Measurements from ENCODE around the gene CDYL2.

Gene CDYL2

DNA sequence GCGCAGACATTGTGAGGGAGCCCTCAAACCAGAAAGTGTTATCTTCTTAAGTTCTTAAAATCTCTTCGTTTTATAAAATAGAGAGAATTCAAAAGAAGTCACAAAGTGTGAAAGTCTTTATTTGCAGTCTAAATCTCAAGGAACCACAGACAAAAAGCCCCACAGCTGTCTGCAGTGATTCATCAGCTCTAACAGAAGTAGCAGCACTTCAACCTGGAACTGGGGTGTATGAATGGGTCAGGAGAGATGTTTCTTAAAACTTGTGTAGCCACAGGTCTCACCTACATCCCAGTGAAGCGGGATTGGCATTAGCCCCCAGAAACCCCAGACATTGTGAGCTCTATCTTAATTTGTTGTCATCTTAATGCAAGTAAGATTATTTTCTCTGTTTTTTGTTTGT lies 61.1 kb downstream of the CDYL2 start:
- H2BK5ac ChIP-seq (ENCODE audit: low read length): no peak overlapping the region
- no peak overlapping the region for H3K4me2 ChIP-seq (ENCODE audit: insufficient read depth, low read length, poor library complexity, severe bottlenecking)
- no peak overlapping the region for H3K18ac ChIP-seq (ENCODE audit: low read length)
- no peaks in the 10 kb centered on the region for H3K4me1 ChIP-seq (ENCODE audit: control insufficient read depth in 2 of 2, insufficient read depth in 1 of 2, low read depth in 1 of 2, low read length in 2 of 2)
- H2BK15ac ChIP-seq (ENCODE audit: low read length): no peak overlapping the region
- no peak overlapping the region for H3K4ac ChIP-seq (ENCODE audit: low read length)
- no peak overlapping the region for H2BK120ac ChIP-seq (ENCODE audit: low read depth, low read length)
- H4K91ac ChIP-seq (ENCODE audit: low read depth, low read length, poor library complexity): no peak overlapping the region
- H3K23ac ChIP-seq (ENCODE audit: low read depth, low read length, poor library complexity): no peak overlapping the region
- H3K9ac ChIP-seq (ENCODE audit: low read depth, low read length, poor library complexity): no peak overlapping the region
- peaks cover 0 to 2% of the 10 kb centered on the region in 2 donors for H3K9me3 ChIP-seq (replicated peaks in 1 of 2; ENCODE audit: control insufficient read depth in 2 of 2, insufficient read depth in 1 of 2, low read depth in 1 of 2, low read length in 2 of 2)
- no peaks in the 10 kb centered on the region for H3K79me1 ChIP-seq (ENCODE audit: low read depth, low read length)
- H3K27ac ChIP-seq (replicated peaks; ENCODE audit: low read length): no peak overlapping the region
- no CpG with 5 or more reads among the region's 3 CpGs for WGBS, 2 donors (ENCODE audit: extremely low coverage in 2 of 2, insufficient read length in 2 of 2, insufficient replicate concordance in 1 of 2)
- no peak overlapping the region for H2AFZ ChIP-seq (ENCODE audit: low read length)
- no peaks in the 10 kb centered on the region for H3K27me3 ChIP-seq (ENCODE audit: control insufficient read depth in 3 of 3, insufficient read depth in 3 of 3, low read depth in 1 of 3, low read length in 3 of 3)
- no peaks in the 10 kb centered on the region for H3K36me3 ChIP-seq (replicated peaks in 1 of 2; ENCODE audit: control insufficient read depth in 2 of 2, insufficient read depth in 2 of 2, low read length in 2 of 2)
- H3K4me3 ChIP-seq (ENCODE audit: low read length in 2 of 2): no peak overlapping the region
- no peak for DNase-seq (ENCODE audit: low spot score)
- no peak overlapping the region for H2AK5ac ChIP-seq (ENCODE audit: low read depth, low read length)
- H3K14ac ChIP-seq (ENCODE audit: low read length): no peak overlapping the region
- no peak overlapping the region for H4K8ac ChIP-seq (ENCODE audit: low read depth, low read length)
- H2BK12ac ChIP-seq (ENCODE audit: low read length): no peak overlapping the region

DNA sequence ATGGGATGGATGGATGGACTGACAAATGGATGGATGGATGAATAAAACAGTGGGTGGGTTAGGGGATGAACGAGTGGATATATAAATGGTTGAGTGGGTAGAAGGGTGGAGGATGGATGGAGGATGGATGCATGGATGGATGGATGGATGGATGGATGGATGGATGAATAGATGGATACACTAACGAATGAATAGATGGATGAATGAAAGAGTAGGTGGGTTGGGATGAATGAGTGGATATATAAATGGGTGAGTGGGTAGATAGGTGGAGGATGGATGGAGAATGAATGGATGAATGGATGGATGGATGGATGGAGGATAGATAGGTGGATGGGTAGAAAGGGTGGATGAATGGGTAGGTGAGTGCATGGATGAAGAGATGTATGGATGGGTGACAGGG lies 62.1 kb downstream of the CDYL2 start:
- WGBS, 2 donors (ENCODE audit: extremely low coverage in 2 of 2, insufficient read length in 2 of 2, insufficient replicate concordance in 1 of 2): 100% methylated on average over 2 of the region's 2 CpGs; no CpG with 5 or more reads in 1 of the 2 donors
- H3K14ac ChIP-seq (ENCODE audit: low read length): no peak overlapping the region
- H3K18ac ChIP-seq (ENCODE audit: low read length): no peak overlapping the region
- H2AK5ac ChIP-seq (ENCODE audit: low read depth, low read length): no peak overlapping the region
- H2BK5ac ChIP-seq (ENCODE audit: low read length): no peak overlapping the region
- DNase-seq (ENCODE audit: low spot score): no peak
- no peak overlapping the region for H3K23ac ChIP-seq (ENCODE audit: low read depth, low read length, poor library complexity)
- no peak overlapping the region for H3K4ac ChIP-seq (ENCODE audit: low read length)
- H3K27ac ChIP-seq (replicated peaks; ENCODE audit: low read length): no peak overlapping the region
- H3K9ac ChIP-seq (ENCODE audit: low read depth, low read length, poor library complexity): no peak overlapping the region
- H3K36me3 ChIP-seq (replicated peaks in 1 of 2; ENCODE audit: control insufficient read depth in 2 of 2, insufficient read depth in 2 of 2, low read length in 2 of 2): no peaks in the 10 kb centered on the region
- H3K79me1 ChIP-seq (ENCODE audit: low read depth, low read length): no peaks in the 10 kb centered on the region
- H3K4me1 ChIP-seq (ENCODE audit: control insufficient read depth in 2 of 2, insufficient read depth in 1 of 2, low read depth in 1 of 2, low read length in 2 of 2): no peaks in the 10 kb centered on the region
- H2AFZ ChIP-seq (ENCODE audit: low read length): no peak overlapping the region
- H4K91ac ChIP-seq (ENCODE audit: low read depth, low read length, poor library complexity): no peak overlapping the region
- H2BK12ac ChIP-seq (ENCODE audit: low read length): no peak overlapping the region
- no peak overlapping the region for H3K4me2 ChIP-seq (ENCODE audit: insufficient read depth, low read length, poor library complexity, severe bottlenecking)
- H3K27me3 ChIP-seq (ENCODE audit: control insufficient read depth in 3 of 3, insufficient read depth in 3 of 3, low read depth in 1 of 3, low read length in 3 of 3): no peaks in the 10 kb centered on the region
- no peak overlapping the region for H4K8ac ChIP-seq (ENCODE audit: low read depth, low read length)
- no peak overlapping the region for H2BK120ac ChIP-seq (ENCODE audit: low read depth, low read length)
- peaks cover 0 to 2% of the 10 kb centered on the region in 2 donors for H3K9me3 ChIP-seq (replicated peaks in 1 of 2; ENCODE audit: control insufficient read depth in 2 of 2, insufficient read depth in 1 of 2, low read depth in 1 of 2, low read length in 2 of 2)
- H2BK15ac ChIP-seq (ENCODE audit: low read length): no peak overlapping the region
- H3K4me3 ChIP-seq (ENCODE audit: low read length in 2 of 2): no peak overlapping the region

- no peak overlapping the region for H2BK12ac ChIP-seq (ENCODE audit: low read length)
- no peak overlapping the region for H3K18ac ChIP-seq (ENCODE audit: low read length)
- WGBS, 2 donors (ENCODE audit: extremely low coverage in 2 of 2, insufficient read length in 2 of 2, insufficient replicate concordance in 1 of 2): no CpG with 5 or more reads among the region's 4 CpGs
Measured at GRCh38 chr16:80741724-80742123, 62.7 kb downstream of the CDYL2 start.

DNA sequence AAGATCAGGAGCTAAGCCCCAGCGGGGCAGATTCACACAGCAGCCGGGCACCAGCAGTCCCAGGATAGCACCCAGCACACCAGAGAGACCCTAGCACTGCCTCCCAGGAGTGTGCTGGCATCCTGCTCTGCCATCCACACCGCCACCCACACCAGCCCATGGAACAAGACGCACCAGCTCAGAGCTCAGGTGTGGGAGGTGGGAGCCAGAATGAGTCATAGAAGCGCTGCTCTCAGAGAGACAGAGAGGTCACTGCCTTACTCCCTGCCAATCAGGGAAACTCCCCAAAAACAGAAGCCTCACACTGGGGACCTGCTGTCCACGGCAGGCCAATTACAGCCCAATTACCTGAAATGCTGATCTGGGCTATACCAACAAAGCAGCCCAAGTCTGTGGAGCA lies 64.9 kb downstream of the CDYL2 start:
- Histone ChIP-seq H3K36me3 (replicated peaks in 1 of 2; ENCODE audit: control insufficient read depth in 2 of 2, insufficient read depth in 2 of 2, low read length in 2 of 2) (no peaks in the 10 kb centered on the region), H3K79me1 (ENCODE audit: low read depth, low read length) (no peaks in the 10 kb centered on the region), H3K4me3 (ENCODE audit: low read length in 2 of 2) (no peak overlapping the region), H3K23ac (ENCODE audit: low read depth, low read length, poor library complexity) (no peak overlapping the region), H2AK5ac (ENCODE audit: low read depth, low read length) (no peak overlapping the region), H2BK120ac (ENCODE audit: low read depth, low read length) (no peak overlapping the region), H3K27me3 (ENCODE audit: control insufficient read depth in 3 of 3, insufficient read depth in 3 of 3, low read depth in 1 of 3, low read length in 3 of 3) (no peaks in the 10 kb centered on the region), H2BK15ac (ENCODE audit: low read length) (no peak overlapping the region), H3K4ac (ENCODE audit: low read length) (no peak overlapping the region), H3K4me2 (ENCODE audit: insufficient read depth, low read length, poor library complexity, severe bottlenecking) (no peak overlapping the region), H2BK5ac (ENCODE audit: low read length) (no peak overlapping the region), H3K9me3 (replicated peaks in 1 of 2; ENCODE audit: control insufficient read depth in 2 of 2, insufficient read depth in 1 of 2, low read depth in 1 of 2, low read length in 2 of 2) (peaks cover 0 to 2% of the 10 kb centered on the region in 2 donors), H3K27ac (replicated peaks; ENCODE audit: low read length) (no peak overlapping the region), H2BK12ac (ENCODE audit: low read length) (no peak overlapping the region), H4K91ac (ENCODE audit: low read depth, low read length, poor library complexity) (no peak overlapping the region), H3K18ac (ENCODE audit: low read length) (peak overlapping the region; percentile 44), H3K14ac (ENCODE audit: low read length) (no peak overlapping the region), H3K9ac (ENCODE audit: low read depth, low read length, poor library complexity) (no peak overlapping the region), H4K8ac (ENCODE audit: low read depth, low read length) (no peak overlapping the region), H2AFZ (ENCODE audit: low read length) (no peak overlapping the region), H3K4me1 (ENCODE audit: control insufficient read depth in 2 of 2, insufficient read depth in 1 of 2, low read depth in 1 of 2, low read length in 2 of 2) (no peaks in the 10 kb centered on the region)
- no peak for DNase-seq (ENCODE audit: low spot score)
- no CpG with 5 or more reads among the region's 6 CpGs for WGBS, 2 donors (ENCODE audit: extremely low coverage in 2 of 2, insufficient read length in 2 of 2, insufficient replicate concordance in 1 of 2)

More at GRCh38 chr16:80741724-80742123, 62.7 kb downstream of the CDYL2 start:
- Histone ChIP-seq H2AK5ac (ENCODE audit: low read depth, low read length) (no peak overlapping the region), H3K4me3 (ENCODE audit: low read length in 2 of 2) (no peak overlapping the region), H4K91ac (ENCODE audit: low read depth, low read length, poor library complexity) (no peak overlapping the region), H3K9me3 (replicated peaks in 1 of 2; ENCODE audit: control insufficient read depth in 2 of 2, insufficient read depth in 1 of 2, low read depth in 1 of 2, low read length in 2 of 2) (peaks cover 0 to 2% of the 10 kb centered on the region in 2 donors), H3K36me3 (replicated peaks in 1 of 2; ENCODE audit: control insufficient read depth in 2 of 2, insufficient read depth in 2 of 2, low read length in 2 of 2) (no peaks in the 10 kb centered on the region), H2BK5ac (ENCODE audit: low read length) (no peak overlapping the region), H2AFZ (ENCODE audit: low read length) (no peak overlapping the region), H2BK120ac (ENCODE audit: low read depth, low read length) (no peak overlapping the region), H3K27ac (replicated peaks; ENCODE audit: low read length) (no peak overlapping the region), H3K4ac (ENCODE audit: low read length) (no peak overlapping the region), H3K27me3 (ENCODE audit: control insufficient read depth in 3 of 3, insufficient read depth in 3 of 3, low read depth in 1 of 3, low read length in 3 of 3) (no peaks in the 10 kb centered on the region), H3K14ac (ENCODE audit: low read length) (no peak overlapping the region), H3K23ac (ENCODE audit: low read depth, low read length, poor library complexity) (no peak overlapping the region), H2BK15ac (ENCODE audit: low read length) (no peak overlapping the region), H3K4me1 (ENCODE audit: control insufficient read depth in 2 of 2, insufficient read depth in 1 of 2, low read depth in 1 of 2, low read length in 2 of 2) (no peaks in the 10 kb centered on the region), H3K79me1 (ENCODE audit: low read depth, low read length) (no peaks in the 10 kb centered on the region), H4K8ac (ENCODE audit: low read depth, low read length) (no peak overlapping the region), H3K4me2 (ENCODE audit: insufficient read depth, low read length, poor library complexity, severe bottlenecking) (no peak overlapping the region), H3K9ac (ENCODE audit: low read depth, low read length, poor library complexity) (no peak overlapping the region)
- no peak for DNase-seq (ENCODE audit: low spot score)

Measured in neuronal stem cell (in vitro differentiated cells).